ENCODE measurements around the gene USP49. TPM values are rescaled to one million over a fixed set of nuclear protein-coding genes. Genes with fewer than 3 reads are reported as not detected.

USP49 gene
- total RNA-seq, 2 experiments from 2014 or later: 9.0 to 17.8 TPM

DNA sequence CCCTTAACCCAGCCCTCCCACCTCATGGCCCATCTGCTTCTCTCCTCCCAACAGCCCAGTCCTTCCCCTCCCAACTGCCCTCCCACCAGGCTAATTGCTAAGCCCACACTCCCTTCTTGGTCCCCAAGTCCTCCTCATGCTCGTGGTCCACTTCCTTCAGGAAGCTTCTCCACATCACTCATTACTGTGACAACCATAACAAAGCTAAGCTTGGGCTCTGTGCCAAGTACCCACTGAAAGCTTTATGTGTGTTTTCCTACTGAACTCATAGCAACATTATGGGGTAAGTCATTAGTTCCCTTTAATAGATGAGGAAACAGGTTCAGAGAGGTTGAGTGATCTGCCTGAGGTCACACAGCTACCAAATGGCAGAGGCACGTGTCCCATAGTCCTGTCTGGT is 131.7 kb downstream of the USP49 start:
- POLR2A ChIA-PET: no interaction called here
- CTCF ChIA-PET (ENCODE audit: unreplicated experiment): interaction anchor here (1.0 kb wide), 1 partner anchor 57 kb away, joined by 3 read pairs; no protein-coding TSS in a partner anchor
- DNase-seq (ENCODE audit: low spot score): no peak

DNA sequence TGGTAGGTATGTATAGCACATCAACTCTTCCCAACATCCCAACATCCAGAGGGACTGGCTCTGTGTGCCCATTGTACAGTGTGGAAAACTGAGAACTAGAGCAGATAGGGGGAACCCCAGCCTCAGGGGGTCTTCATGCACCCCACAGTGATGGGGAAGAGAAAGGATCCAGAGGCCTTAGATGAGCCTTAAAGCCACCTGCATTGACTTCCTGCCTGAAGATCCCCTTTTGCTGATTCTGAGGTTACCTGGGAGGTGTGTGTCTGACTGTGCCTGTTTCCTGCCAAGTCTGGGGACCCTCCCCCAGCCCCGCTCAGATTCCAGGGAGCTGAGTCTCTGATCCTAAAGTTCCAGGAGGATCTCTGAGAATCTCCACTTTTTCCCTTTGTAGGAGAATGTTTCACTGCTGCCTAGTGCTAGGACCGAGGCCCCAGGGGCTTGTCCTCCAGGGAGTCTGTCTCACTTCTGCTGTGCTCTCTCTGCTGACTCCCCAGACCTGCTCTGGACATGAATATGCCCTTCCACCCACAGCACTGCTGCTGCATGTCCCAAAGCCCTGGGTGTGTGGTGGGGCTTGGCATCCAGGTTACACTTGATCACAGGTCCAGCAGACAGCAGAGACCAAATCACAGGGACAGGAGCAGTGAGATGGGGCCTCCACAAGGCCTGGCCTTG is 135.1 kb downstream of the USP49 start:
- no peaks in the 10 kb centered on the region for H3K36me3 ChIP-seq (ENCODE audit: insufficient read depth, low read length)
- H3K4me2 ChIP-seq (ENCODE audit: low read length): peak overlapping the region; percentile 33; the same call in 1 of the 2 replicates
- ChIA-PET CTCF (ENCODE audit: unreplicated experiment) (interaction anchor here (1.0 kb wide), 1 partner anchor 10 kb away, joined by 3 read pairs; no protein-coding TSS in a partner anchor), POLR2A (interaction anchor here (0.5 kb wide), 1 partner anchor 24 kb away, joined by 3 read pairs; no protein-coding TSS in a partner anchor)
- peak; percentile 39 for DNase-seq (ENCODE audit: low spot score)
- no peaks in the 10 kb centered on the region for H4K20me1 ChIP-seq (ENCODE audit: insufficient read depth, low read length)
- BruUV-seq (replicated peaks): no TSS peak
- H3K9me2 ChIP-seq (ENCODE audit: insufficient read depth, low read length): no peaks in the 10 kb centered on the region
- no peak overlapping the region for H3K4me3 ChIP-seq (ENCODE audit: low read depth, low read length, poor library complexity, severe bottlenecking)
- H2AFZ ChIP-seq (ENCODE audit: low read length): no peak overlapping the region
- H3K9me3 ChIP-seq (ENCODE audit: low read length): no peaks in the 10 kb centered on the region
- intact Hi-C loops (cut with micrococcal nuclease; ENCODE audit: unreplicated experiment): no loop called here
- no peak for TF ChIP-seq EZH2phosphoT487 (IDR thresholded peaks at IDR 0.05; ENCODE audit: borderline replicate concordance, low read depth, low read length)
- TF ChIP-seq, protein P1, sequence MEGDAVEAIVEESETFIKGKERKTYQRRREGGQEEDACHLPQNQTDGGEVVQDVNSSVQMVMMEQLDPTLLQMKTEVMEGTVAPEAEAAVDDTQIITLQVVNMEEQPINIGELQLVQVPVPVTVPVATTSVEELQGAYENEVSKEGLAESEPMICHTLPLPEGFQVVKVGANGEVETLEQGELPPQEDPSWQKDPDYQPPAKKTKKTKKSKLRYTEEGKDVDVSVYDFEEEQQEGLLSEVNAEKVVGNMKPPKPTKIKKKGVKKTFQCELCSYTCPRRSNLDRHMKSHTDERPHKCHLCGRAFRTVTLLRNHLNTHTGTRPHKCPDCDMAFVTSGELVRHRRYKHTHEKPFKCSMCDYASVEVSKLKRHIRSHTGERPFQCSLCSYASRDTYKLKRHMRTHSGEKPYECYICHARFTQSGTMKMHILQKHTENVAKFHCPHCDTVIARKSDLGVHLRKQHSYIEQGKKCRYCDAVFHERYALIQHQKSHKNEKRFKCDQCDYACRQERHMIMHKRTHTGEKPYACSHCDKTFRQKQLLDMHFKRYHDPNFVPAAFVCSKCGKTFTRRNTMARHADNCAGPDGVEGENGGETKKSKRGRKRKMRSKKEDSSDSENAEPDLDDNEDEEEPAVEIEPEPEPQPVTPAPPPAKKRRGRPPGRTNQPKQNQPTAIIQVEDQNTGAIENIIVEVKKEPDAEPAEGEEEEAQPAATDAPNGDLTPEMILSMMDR (conservative IDR thresholded peaks at IDR 0.05; ENCODE audit: low read length): no peak
- H3K27ac ChIP-seq (ENCODE audit: low read depth, low read length, poor library complexity, severe bottlenecking): no peak overlapping the region
- no peaks in the 10 kb centered on the region for H3K79me2 ChIP-seq (ENCODE audit: insufficient read depth, low read depth, low read length)
- H3K4me1 ChIP-seq (ENCODE audit: insufficient read depth, low read length, poor library complexity, severe bottlenecking): peaks cover 11% of the 10 kb centered on the region

More for the DNA sequence above, 131.7 kb downstream of the USP49 start:
- TF ChIP-seq, protein P1 (conservative IDR thresholded peaks at IDR 0.05; ENCODE audit: low read length): no peak
- no peak for TF ChIP-seq EZH2phosphoT487 (IDR thresholded peaks at IDR 0.05; ENCODE audit: borderline replicate concordance, low read depth, low read length)
- H4K20me1 ChIP-seq (ENCODE audit: insufficient read depth, low read length): no peaks in the 10 kb centered on the region
- H3K27ac ChIP-seq (ENCODE audit: low read depth, low read length, poor library complexity, severe bottlenecking): no peak overlapping the region
- no peaks in the 10 kb centered on the region for H3K9me2 ChIP-seq (ENCODE audit: insufficient read depth, low read length)
- H3K4me2 ChIP-seq (ENCODE audit: low read length): no peak overlapping the region
- H3K9me3 ChIP-seq (ENCODE audit: low read length): no peaks in the 10 kb centered on the region
- H3K36me3 ChIP-seq (ENCODE audit: insufficient read depth, low read length): no peaks in the 10 kb centered on the region
- no peak overlapping the region for H2AFZ ChIP-seq (ENCODE audit: low read length)
- H3K79me2 ChIP-seq (ENCODE audit: insufficient read depth, low read depth, low read length): no peaks in the 10 kb centered on the region
- intact Hi-C loops (cut with micrococcal nuclease; ENCODE audit: unreplicated experiment): no loop called here
- peaks cover 18% of the 10 kb centered on the region for H3K4me1 ChIP-seq (ENCODE audit: insufficient read depth, low read length, poor library complexity, severe bottlenecking)
- BruUV-seq (replicated peaks): no TSS peak
- H3K4me3 ChIP-seq (ENCODE audit: low read depth, low read length, poor library complexity, severe bottlenecking): no peak overlapping the region

All from OCI-LY7 (cell line).